Inflammatory macrophage treated with lipopolysaccharide for 4 hours (primary cell): ENCODE data around the gene SHISA3.
"Not testable (repeated sequence)": the region's sequence is repeated elsewhere in the genome, so short reads cannot be mapped to it uniquely, and the experiment has no call there.

Experiments
- DNase-seq: peaks from one replicate; pipeline ENCODE4 v3.0.0-alpha.2; 2020

The SHISA3 gene

DNA sequence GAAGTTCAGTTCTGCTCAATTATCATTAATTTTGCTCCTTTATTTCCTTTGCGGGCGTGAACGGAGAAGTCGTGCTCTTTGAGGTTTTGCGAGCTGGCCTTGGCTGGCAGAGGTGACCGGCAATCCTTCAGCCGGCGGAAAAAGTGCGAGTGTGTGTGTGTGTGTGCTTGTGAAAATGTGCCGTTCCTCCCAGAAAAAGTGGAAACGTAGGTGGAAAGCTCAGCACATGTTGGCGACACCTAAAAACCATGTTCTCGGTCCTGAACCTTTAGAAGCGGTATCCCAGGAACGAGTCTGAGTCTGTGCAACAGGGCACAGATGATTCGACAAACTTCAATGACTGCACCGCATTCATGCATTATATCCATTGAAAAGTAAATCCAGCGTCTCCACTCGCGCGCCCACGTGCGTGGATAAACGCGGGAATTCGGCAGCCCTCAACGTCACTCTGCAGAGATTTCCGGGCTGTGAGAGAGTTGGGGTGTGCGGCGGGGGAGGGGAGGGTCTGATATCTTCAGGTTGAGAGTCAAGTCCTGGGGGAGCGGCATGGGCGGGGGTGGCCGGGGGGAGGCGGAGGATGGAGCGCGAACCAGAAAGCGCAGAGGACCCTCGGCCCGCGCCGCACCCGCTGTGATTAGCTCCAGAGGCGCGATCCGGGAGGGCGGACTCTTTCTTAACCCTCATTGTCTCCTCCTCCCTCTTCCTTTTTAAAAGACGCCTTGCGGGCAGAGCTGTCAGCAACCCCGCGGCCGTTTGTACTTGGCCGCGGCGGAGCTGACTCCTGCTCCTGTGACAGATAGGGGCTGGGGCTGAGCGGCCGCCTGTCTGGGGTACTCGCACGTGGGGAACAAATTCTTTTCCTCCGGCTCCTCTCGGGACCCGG is at the start of gene SHISA3:
TSS of gene SHISA3 (plus strand) at position 737 of the 883 bp plus-strand sequence. CDS start 569 bp downstream, outside the sequence.
- DNase-seq = peak; percentile 6

DNA sequence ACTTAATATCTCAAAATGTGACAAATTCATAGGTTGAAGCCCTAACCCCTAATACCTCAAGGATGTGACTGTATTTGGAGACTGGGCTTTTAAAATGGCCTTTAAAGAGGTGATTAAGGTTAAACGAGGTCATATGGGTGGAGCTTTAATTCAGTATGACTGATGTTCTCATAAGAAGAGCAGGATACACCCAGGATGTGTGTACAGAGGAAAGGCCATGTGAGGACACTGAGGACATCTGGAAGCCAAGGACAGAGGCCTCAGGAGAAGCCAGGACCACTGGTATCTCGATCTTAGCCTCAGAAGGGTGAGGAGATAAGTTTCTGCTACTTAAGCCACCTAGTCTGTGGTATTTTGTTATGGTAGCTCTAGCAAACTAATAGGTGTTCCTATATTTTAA is 49.0 kb upstream of the SHISA3 start:
- DNase-seq = no peak

DNA sequence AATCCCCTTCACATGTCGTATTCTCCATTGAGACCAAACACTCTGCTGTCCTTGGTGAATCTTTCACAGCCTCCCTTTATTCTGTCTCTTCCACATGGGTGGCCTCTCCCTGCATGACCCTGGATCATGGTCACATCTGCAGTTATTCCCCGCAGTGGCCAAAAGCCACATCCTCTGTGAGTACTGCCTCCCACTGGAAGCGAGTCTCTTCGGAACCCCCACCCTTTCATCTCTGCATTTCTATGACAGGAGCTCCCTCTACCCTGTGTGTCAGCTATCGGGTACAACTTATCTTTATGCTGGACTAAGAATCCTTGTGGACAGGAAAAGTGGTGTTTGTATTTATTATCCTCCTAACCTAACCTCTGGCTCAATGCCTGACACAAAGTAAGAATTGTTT is 48.6 kb upstream of the SHISA3 start:
- no peak for DNase-seq

DNA sequence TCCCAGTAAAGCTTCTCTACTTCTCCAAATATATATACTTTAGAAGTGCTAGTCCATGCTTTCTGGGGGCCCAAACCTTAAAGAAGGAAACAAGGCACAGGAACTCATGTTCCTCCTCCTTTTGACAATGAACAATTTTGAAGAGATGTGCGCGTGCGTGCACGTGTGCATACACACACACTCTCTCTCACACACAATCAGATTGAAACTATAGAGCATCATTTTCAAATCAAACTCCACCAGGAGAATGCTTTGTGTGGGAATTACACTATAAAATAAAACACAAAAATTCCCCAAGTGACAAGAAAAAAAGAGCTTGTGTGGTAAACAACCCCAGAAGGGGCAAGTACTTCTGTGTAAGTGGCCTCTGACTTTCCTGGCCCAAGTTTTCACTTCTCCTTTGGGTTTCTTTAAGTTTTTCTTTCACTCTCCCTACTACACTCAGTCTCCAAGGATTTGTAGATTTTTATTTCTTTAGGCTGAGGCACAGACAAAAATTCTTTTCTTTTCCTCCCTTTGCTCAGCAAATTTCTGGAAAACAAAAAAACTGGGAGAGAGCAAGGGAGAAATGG is 46.6 kb upstream of the SHISA3 start:
- peak; percentile 8 for DNase-seq

DNA sequence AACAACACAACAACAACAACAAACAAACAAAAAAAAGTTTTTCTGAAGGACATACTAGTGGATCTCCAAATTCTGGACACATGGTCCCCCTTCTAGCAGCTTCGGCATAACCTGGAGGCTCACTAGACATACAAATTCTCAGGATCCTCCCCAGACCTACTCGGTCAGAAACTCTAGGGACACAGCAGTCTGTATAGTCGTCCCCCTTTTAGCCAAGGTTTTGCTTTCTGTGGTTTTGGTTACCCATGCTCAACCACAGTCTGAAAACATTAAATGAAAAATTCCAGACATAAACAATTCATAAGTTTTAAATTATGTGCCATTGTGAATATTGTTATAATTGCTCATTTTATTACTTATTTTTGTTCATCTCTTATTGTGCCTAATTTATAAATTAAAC is 45.2 kb upstream of the SHISA3 start:
- no peak for DNase-seq

DNA sequence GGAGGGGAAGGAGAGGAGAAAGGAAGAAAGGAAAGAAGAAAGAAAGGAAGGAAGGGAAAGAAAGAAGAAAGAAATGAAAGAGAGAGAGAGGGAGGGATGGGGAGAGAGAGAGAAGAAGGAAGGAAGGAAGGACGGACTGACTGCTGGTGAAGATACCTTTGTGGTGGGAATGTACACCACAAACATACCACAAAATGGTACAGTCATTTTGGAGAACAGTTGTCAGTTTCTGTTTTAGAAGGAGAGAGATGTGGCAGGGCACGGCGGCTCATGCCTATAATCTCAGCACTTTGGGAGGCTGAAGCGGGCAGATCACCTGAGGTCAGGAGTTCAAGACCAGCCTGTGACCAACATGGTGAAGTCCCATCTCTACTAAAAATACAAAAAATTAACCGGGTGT is 40.0 kb upstream of the SHISA3 start:
- no peak for DNase-seq

DNA sequence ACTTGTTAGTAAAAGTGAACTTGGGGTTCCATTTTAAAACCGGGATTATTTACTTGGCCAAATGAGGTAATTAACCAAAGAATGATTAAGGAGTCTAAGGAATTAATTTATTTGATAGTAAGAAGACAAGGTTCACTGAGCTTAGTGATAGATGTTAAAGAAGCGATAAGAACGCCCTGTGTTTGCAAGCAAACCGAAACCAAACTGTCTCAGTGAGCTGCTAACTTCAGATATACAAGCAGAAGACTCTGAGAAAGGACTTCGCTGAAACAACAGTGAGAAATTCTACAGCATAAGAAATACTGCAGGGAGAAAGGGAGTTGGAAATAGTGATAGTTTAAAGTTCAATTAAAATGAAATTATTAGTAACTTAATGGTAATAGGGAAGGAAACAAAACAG is 37.6 kb upstream of the SHISA3 start:
- DNase-seq = no peak

DNA sequence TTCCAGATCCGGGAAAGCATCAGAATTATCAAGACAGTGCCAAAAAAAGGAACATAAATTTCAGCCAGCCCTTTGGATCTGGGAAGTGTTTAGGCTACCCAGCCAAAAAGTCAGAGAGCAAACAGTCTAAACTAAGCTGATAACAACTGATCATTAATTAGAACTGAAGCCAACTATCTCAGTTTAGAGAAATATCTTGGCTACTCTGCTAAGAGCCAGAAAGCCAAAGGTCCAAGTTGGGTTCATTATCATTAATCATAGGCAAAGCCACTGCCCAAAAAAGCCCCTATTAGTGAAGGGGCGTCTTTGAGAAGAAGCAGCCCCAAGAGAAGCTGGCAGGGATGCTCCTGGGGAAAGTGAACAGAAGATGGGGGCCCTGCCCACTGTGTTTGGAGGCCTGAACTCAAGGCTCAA is 37.0 kb upstream of the SHISA3 start:
- no peak for DNase-seq

DNA sequence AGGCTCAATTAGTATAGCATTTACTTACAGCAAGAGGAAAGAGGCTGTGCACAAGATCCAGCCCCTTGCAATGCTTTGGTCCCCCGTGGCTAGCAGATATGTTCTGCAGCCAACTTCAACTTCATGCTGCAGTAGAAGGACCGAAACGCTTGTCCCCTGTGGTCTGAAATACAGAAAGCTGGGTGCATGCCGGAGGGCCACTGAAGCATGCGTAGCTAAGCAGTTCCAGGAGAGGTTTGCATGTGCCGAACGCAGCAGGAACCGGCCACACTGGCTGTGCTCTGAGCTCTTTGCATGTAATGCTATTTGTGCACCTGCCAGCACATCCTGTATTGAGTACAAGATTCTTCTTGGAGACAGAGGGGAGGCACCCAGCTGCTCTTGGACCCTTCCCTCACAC is 35.8 kb upstream of the SHISA3 start:
- DNase-seq = no peak

DNA sequence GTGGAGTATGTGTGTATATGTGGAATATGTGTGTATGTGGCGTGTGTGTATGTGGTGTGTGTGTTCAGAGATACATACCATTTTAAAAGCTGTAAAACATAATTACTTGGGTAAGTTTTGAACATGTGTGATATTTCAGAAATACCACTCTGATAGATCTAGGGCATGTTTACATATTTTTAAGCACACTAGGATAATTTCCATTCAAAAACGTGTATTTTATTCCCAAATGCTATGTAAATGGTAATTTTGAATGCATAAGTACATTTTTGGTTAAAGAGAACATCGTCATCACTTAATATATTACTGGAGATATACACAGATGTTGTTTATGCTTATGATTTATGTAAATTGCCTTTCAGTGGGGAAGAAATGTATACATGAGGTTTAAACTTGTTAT is 34.7 kb upstream of the SHISA3 start:
- no peak for DNase-seq

DNA sequence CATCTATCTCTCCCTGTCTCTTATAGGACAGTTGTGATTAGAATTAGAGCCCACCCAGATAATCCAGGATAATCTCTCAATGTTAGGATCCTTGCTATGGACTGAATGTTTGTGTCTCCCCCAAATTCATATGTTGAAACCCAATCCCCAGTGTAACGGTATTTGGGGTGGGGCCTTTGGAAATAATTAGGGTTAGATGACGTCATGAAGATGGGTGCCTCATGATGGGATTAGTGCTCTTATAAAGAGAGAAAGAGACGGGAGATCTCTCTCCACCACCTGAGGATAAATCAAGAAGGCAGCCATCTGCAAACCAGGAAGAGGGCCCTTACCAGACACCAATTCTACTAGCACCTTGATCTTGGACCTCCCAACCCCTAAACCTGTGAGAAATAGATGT is 33.7 kb upstream of the SHISA3 start:
- DNase-seq = no peak

DNA sequence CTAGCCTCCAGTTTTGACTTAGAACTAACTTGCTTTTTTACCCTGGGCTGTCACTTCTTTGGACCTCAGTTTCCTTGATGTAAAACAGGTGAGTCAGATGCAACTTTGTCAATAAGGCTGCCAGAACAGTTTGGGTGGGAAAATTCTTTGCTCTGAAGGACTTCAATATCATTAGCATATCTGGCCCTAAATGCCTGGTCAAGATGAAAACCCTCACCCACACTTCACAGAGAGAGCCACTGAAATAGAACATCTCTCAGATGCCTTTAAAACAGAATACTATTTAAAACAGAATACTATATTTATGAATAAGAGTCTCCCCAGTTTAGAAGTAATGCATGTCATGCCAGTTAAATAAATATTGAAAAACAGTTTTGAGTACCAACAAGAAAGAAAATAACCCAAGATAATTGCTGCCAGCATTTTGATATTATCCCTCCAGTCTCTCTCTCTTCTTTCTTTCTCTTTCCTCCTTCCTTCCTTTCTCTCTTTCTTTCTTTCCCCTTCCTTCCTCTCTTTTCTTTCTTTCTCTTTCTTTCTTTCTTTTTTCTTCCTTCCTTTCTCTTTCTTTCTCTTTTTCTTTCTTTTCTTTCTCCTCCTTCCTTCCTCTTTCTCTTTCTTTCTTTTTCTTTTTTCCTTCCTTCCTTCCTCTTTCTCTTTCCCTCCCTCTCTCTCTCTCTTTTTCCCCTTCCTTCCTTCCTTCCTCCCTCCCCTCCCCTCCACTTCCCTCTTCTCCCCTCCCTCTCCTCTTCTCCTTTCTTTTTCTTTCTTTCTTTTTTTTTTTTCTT is 32.8 kb upstream of the SHISA3 start:
- DNase-seq = no peak

DNA sequence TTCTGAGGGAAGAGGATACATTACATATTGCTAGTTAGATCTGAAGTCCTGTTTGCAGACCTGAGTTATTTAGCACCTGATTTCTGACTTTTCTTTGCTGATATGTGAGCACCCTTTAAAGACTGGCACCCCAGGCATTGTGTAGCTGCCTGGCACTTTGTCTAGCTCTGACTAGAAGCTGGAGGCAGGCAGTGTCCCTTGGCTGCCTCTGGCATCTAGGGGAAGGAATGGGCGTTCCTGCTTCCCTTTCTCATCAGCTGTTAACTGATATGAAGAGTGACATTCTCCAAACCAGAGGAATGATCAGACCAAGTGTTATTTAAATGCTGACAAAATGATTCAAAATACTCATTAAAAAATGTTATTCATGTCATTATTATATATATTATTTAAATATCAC is 30.3 kb upstream of the SHISA3 start:
- DNase-seq = no peak

DNA sequence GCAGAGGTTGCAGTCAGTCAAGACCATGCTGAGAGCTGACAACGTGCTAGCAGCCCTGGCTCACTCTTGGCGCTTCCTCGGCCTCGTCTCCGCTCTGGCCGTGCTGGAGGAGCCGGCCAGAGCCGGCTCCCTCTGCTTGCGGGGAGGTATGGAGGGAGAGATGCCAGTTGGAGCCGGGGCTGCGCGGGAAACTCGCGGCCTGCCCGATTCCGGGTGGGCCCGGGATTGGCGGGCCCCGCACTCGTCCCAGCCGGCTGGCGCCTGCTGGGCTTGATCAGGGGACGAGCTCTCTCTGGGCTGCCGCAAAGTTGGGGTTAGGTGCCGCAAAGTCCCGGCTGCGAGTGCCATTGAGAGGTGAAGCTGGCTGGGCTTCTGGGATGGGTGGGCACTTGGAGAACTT is 27.8 kb upstream of the SHISA3 start:
- DNase-seq = no peak

DNA sequence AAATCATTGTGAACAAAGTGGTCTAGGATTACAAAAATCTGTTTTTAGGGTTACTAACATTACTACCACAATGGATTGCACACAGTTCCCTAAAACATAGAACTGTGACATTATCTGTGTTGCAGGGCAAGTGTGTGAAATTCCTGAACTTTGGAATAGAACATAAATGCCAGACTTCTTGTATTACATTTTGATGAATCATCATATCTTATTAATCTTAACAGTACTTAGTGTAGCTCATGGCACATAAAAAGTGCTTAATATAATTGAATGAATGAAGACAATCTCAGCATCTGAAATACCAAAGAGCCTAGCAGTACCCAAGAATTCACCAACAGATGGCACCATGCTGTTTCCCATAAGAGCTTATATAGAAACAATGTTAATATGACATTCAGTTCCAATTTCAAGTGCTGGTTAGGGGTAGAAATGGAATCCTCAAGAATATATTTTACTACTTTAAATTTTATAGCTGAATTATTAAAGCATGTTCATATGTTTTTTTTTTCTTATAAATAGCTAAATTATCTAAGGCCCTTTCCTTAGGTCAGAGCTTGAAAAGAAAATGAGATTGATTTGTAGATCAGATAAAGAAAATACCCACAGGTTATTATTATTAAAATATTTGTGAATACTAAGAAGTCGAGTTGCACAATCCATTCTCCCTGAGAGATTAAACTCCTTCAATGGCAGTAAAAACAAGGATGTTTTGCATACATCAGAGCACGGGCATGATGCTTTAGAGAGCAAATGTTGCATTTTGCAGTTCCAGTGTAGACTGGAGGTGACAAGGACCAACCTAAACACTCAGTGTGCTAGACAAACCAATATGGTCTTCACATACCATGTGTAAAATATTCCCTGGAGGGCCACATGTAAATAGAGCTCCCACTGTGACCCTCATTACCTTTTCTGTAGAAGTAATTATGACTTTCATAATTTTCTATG is 25.7 kb upstream of the SHISA3 start:
- DNase-seq = peak; percentile 34

DNA sequence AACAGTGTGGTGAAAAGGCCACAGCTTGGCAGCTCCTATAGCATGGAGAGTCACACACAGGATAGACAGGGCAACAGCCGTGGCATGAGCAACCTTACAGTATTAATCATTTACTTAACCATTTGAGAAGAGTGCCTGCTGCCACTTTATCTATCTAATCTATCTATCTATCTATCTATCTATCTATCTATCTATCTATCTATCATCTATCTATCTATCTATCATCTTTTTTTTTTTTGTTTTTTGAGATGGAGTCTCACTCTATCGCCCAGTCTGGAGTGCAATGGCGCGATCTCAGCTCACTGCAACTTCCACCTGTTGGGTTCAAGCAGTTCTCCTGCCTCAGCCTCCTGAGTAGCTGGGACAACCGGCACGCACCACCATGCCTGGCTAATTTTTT is 25.0 kb upstream of the SHISA3 start:
- DNase-seq = not testable (repeated sequence)

DNA sequence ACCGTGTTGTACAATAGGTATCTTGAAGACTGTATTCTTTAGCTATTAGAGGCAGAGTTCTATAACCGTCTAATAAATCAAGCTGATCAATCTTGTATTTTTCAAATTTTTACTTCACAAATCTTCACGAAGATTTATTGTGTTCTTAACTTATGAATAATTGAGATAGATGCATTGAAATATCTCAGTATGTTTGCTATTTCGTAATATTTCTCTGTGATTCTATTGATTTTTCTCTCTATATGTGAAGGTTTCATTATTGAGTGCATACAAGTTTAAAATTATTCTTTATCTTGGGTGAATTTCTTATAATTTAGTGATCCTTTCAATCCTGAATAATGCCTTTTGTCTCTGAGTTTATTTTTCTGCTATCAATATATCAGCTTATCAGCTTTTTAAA is 19.8 kb upstream of the SHISA3 start:
- no peak for DNase-seq

DNA sequence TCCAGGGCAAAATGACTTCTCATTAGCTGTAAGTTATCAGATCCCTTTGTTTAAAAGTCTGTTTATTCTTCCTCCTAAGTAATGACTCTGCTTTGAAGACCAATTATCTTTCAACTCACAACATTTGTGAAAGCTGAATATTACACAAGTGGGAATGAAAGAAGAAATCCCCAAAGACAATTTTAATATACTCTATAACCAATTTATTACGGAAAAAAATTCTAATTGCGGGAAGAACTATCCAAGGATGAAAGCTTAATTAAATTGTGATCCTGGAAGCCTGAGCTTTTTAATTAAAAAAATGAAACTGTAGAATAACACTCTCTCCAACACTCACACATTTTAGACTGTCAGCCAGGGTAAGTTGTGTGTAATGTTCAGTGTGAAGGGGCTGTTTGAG is 15.6 kb upstream of the SHISA3 start:
- DNase-seq = no peak

DNA sequence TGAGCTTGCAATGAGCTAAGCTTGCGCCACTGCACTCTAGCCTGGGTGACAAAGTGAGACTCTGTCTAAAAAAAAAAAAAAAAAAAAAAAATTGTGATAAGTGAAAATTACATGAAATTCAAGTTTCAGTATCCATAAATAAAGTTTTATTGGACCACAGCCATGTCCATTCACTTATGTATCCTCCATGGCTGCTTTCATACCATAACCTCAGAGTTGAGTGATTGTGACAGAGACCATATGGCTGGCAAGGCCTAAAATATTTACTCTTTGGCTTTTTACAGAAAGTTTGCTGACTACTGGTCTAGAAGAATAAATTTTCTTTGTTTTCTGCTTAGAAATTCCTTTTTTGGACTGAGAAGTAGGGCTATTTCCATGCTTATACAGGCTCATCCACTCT is 11.8 kb upstream of the SHISA3 start:
- no peak for DNase-seq

DNA sequence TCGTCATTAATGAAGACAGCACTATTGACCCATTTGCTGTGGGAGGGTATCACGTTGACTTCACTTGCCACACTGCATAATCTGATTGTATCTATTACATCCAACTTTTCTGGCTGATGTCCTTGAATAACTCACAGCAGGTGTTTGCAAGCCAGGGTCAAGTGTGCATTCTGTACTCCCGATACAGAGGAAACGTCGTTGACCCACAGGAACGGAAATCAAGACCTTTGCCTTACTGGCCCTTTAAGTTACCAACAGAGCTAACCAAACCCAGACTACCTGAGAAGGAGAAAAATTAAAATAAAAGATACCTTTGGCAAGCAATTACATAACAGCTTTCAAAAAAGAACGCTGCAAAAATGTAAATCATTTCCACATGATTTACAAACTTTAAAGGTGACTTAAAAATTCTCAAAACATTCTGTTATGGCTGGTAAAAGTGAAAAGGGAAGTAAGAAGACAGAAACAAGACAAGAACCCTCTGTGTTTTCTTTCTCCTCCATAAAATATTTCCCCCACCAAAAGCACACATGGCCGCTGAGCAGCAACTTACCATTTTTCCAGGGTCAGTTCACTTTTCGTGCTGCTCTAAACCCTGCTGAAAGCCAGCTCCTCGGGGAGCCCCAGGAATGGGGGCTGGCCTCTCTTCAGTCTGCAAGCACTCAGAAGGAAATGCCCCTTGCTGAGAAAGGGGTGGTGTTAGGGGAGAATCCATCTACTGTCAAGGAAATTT is 6.5 kb upstream of the SHISA3 start:
- DNase-seq = no peak

DNA sequence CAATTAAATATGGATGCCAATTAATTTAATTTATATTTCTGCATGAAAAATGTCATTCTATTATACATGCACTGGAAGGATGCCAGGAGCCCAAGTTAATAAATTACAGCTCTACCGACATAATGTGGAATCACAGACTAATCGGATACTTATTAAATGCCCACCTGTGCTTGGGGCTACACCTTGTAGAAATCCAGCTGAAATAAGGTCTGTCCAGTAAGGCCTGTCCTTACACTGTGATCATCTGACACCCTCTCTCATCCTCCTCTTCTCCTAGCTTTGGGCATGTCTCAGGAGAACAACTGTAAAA is 6.0 kb upstream of the SHISA3 start:
- DNase-seq = no peak

DNA sequence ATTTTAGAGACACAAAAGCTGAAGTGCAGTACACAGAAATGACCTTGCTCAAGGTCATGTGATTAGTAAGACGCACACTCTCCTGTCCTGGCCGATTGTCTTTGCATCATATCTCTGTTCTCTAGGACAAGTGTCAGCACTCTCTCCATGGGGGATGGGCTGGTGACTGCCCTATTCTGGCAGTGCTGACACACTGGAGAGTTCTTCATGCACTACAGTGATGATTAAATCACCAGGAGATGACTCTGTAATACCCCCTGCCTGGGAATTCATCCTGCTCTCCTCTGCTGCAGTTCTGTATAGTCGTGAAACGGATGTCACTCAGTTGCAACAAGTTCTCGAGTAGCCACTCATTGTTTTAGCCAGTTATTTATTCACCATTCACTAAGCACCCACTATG is 5.3 kb upstream of the SHISA3 start:
- no peak for DNase-seq
